Stimulated activated CD8-positive, alpha-beta memory T cell treated with anti-CD3 and anti-CD28 coated beads, Interleukin-4, amount 100 ng/mL, for 24 hours (primary cell): Measurements from ENCODE around the gene DIPK1A.

ENCODE experiments used
- DNase-seq: peaks from one replicate; pipeline ENCODE4 v3.0.0-alpha.2; 2020; ENCODE audit warnings: low read depth

DIPK1A gene

DNA sequence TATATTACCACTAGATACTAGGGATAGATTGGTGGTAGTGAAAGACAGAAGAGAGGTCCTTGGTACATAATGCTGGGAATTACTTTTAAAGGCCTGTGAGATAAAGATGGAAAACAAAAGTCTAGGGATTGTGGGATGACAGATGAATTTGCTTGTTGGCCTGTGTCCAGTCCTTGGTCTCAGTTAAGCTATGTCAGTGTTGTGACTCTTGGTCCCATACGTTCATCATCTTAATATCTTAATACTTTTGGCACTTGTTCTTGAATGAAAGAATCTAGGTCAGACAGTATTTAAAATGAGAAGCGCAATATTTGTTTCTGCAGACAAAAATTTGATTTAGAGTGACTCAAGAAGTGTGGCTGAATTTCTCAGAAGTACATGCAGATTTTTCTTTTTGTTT, 121.8 kb downstream of the DIPK1A start:
- DNase-seq: no peak

DNA sequence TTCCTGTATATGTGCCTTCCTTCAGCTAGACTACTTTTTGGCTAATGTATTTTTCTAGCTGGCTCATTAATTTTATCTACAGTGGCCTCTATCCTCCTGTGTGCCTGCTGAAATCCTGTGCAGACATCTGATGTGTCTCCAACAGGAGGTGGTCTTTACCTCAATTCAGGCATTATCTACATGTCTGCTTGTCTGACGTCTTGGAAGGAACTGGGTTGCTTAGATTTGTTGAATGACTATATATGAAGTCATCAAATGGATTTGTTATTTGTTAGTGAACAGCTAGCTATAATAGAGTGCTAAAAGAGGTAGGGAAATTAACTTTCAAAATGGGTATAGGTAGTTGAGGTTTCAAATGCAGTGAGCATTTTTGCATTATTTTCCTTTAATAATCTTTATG, 122.7 kb downstream of the DIPK1A start:
- DNase-seq: no peak

DNA sequence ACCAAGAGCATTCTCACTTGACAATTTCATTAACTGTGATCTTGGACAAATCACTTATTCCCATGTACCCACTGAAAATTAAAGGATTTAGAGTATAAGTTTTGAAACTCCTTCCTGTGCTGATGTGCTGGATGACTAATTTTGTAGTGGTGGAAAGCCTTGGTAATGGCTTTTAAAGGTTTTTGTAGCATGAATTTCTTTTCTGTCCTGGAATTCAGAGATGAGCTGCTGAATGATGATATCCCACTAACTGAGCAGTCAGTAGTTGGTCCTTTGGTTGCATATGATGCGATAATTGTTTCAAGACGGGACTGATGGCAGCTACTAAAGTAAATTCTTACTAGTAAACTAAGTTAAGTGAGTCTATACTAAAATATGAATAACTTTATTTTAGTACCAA, 124.2 kb downstream of the DIPK1A start:
- no peak for DNase-seq

DNA sequence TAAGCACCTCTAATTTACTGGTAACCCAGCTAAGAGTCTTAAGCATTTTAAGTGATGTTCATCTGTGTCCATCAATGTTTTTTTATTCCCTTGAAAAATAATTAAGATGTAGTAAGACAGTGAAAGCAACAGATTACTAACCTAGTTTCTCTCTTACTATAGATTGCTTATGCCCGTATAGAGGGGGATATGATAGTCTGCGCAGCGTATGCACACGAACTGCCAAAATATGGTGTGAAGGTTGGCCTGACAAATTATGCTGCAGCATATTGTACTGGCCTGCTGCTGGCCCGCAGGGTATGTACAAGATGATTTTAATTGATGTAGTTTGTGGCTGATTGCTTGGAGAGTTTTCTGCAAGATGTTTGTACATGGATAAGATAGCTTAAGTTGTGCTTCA, 126.6 kb downstream of the DIPK1A start:
- no peak for DNase-seq

DNA sequence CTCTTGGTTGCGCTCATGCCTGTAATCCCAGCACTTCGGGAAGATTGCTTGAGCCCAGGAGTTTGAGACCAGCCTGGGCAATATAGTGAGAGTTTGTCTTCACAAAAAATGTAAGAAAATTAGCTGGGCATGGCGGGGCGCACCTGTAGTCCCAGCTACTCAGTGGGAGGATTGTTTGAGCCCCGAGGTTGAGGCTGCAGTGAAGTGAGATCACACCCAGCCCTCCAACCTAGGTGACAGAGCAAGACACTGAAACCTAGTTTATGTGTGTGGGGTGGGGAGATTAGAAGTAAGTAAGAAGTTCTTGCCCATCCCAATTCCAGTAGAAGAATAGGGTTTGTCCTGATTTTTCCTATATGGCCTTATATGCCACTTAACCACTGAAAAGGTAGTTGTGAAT, 127.4 kb downstream of the DIPK1A start:
- DNase-seq: no peak

- no peak for DNase-seq
Observed at GRCh38 chr1:92832537-92833114, 128.6 kb downstream of the DIPK1A start.

- DNase-seq: peak; percentile 96
Observed at GRCh38 chr1:92831762-92832536, 129.3 kb downstream of the DIPK1A start, which contains the start of gene RPL5. Gene RPL5, plus strand, starts transcription at chr1:92832040. Its CDS starts 75 bp downstream, at chr1:92832115.

DNA sequence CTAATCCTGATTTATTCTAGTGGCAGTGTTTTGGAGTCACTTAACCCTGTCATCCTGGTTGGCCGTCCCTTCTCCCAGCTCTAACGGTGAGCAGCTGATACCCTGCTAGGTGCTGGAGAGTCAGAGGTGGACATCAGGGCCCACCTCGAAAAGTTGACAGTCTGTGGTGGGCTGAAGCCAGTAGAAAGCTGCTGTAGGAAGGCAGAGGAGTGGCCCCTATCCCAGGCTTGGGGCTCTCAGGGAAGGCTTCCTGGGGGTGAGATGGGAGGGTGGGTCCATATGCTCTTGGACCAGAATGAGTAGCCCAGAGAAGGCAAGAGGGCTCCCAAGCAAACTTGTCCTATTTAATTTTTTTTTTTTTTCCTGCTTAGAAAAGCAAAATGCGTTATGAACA, 129.9 kb downstream of the DIPK1A start:
- no peak for DNase-seq

GRCh38 chr1:92826792-92827191, 134.5 kb downstream of the DIPK1A start:
- DNase-seq: no peak

- DNase-seq: no peak
Observed at GRCh38 chr1:92822879-92823278, 138.4 kb downstream of the DIPK1A start.

DNA sequence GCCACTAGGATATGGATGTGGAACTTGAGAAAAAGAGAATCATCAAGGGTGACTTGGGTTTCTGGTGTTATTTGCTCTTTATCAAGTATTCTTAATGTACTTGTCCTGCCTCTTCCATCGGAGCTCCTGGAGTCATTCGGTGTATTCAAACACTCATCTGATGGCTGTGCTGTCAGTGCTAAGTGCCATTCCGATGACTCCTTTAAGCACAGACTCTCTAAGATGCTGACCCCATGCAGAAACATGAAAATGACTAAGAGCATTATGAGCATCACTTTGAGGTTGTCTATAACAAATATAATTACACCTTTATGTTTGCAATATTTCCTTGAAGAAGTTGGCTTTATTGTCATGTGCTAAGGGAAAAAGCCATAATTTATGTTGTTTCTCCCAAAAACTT, 140.7 kb downstream of the DIPK1A start:
- no peak for DNase-seq

DNA sequence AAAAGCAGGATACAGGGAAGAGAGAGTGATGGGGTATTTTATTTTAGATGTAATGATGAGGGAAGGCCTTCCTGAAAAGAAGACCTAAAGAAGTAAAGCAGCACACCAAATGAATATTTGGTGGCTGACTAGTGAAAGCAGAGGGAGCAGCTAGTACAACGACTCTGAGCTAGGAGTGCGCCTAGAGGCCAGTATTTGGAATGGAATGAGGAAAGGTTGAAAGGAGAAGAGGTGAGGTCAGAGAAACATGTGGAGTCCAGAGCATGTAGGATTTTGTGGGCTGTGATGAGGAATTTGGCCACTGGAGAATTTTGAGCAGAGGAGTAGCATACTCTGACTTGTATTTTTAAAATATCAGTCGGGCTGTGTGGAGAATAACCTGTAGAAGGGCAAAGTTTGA, 141.2 kb downstream of the DIPK1A start:
- DNase-seq: no peak

- no peak for DNase-seq
Observed at GRCh38 chr1:92817986-92818764, 143.1 kb downstream of the DIPK1A start.

- no peak for DNase-seq
Observed at GRCh38 chr1:92817137-92817697, 144.0 kb downstream of the DIPK1A start.

DNA sequence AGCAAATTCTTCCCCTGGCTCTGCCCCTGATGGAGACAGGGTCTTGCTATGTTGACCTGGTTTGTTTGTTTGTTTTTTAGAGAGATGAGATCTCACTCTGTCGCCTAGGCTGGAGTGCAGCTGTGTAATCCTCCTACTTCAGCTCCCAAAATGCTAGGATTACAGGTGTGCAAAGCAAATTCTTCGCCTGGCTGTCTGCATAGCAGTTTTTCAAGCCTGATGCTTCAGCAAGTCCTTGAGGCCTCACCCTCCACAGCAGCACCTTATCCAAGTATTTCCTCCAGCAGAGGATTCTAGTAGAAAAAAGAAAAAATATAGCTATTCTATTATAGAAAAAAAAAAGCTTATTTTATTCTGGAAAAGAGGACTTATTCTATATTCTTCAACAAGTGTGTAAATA, 144.5 kb downstream of the DIPK1A start:
- no peak for DNase-seq

DNA sequence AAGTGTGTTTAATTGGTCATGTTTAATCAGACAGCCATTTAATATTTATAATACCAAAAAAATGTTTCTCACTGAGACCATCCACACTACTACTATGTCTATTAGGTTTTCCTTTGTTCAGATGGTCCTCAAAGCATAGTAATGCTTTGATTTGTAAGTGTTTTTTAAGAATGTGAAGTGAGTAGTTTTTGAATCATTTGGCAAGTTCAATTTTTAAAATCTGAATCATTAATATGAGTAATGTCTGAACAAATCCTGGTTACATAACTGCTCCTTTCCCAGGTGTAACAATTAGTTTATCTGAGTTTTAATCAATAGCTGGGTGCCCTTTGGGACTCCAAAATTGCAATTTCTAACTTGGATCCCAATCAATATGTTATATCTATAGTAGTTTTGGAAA, 152.9 kb downstream of the DIPK1A start:
- DNase-seq: no peak

DNA sequence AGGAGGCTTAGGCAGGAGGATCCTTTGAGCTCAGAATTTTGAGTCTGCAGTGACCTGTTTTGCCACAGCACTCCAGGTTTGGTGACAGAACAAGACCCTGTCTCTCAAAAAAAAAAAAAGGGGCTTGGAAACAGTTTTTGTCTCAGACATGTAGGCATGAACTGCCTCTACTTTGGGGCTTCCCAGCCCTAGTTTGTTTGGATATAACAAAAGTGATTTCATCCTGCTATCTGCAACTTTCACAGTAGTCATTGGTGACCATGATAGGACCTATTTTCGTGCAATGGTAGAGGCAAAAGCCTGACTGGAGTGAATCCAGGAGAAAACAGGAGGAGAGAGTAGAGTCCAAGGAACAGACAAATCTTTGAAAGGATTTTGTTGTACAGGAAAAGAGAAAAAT, 156.0 kb downstream of the DIPK1A start:
- no peak for DNase-seq

DNA sequence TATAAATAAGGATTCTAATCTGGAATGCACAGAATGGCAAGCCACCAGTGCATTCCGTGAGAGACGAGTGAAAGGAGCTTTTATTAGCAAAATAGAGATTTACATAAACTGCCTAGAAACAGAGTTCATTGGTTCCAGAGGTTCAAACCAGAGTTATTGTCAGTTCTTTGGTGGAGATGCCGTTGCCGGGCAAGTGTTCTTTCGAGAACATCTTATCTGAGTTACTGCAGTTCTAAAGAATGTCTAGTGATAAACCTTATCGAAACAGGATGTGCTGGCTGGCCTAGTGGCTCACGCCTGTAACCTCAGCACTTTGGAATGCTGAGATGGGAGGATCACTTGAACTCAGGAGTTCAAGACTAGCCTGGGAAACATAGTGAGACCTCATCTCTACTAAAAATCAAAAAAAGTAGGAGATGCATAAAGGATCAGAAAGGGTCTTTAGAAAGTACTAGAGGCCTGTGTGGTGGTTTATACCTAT, 156.5 kb downstream of the DIPK1A start:
- DNase-seq: no peak

DNA sequence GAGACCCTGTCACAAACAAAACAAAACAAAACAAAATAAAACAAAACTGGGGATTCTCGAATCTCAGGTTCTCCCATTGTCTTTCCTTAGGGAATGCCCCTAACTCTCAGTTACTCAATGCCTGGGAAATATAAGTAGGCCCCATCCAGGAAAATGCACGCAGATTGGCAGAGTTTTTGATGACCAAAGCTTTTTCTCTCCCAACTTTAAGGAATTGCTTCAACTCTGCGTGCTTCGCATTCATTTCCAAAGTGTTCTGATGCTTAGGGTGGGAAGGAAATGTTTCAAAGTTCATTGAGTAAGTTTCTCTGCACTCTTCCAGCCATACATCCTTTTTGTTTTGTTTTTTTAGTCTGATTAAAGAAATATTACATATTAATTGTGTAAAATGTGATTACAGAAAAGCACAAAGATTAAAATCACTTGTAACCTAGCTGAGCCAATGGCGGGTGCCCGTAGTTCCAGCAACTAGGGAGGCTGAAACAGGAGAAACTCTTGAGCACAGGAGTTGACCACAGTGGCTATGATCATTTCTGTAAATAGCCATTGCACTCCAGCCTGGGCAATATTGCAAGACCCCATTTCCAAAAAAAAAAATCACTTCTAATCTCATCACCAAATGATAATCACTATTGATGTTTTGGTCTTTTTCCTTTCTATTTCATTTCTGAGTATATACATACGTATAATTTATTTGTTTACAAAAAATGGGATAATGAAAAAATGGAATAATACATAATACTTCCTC, 157.9 kb downstream of the DIPK1A start:
- no peak for DNase-seq

- no peak for DNase-seq
Observed at GRCh38 chr1:92797961-92798360, 163.3 kb downstream of the DIPK1A start.

GRCh38 chr1:92797297-92797696, 164.0 kb downstream of the DIPK1A start:
- no peak for DNase-seq

GRCh38 chr1:92795166-92795565, 166.1 kb downstream of the DIPK1A start:
- DNase-seq: no peak
